Measurements from ENCODE around the gene ENTPD6.

The ENTPD6 gene

GRCh38 chr20:25191051-25191450 lies 4.5 kb upstream of the ENTPD6 start:
- no peaks in the 10 kb centered on the region for H3K36me3 ChIP-seq (ENCODE audit: control insufficient read depth, low read depth, low read length)
- H3K4me3 ChIP-seq (ENCODE audit: low read length), result no peak overlapping the region
- H3K9ac ChIP-seq (ENCODE audit: low read length), result no peak overlapping the region
- H3K9me3 ChIP-seq (ENCODE audit: control insufficient read depth, low read depth, low read length), result no peaks in the 10 kb centered on the region
- no peak overlapping the region for H3K27ac ChIP-seq (ENCODE audit: low read length)
- peaks cover under 1% of the 10 kb centered on the region for H3K27me3 ChIP-seq (ENCODE audit: control insufficient read depth, insufficient read depth, low read length)
- H3K4me1 ChIP-seq (ENCODE audit: control insufficient read depth, low read depth, low read length), result no peaks in the 10 kb centered on the region

- H3K27ac ChIP-seq (ENCODE audit: low read length), result no peak overlapping the region
- no peaks in the 10 kb centered on the region for H3K36me3 ChIP-seq (ENCODE audit: control insufficient read depth, low read depth, low read length)
- H3K4me1 ChIP-seq (ENCODE audit: control insufficient read depth, low read depth, low read length), result peaks cover 4% of the 10 kb centered on the region
- H3K4me3 ChIP-seq (ENCODE audit: low read length), result no peak overlapping the region
- H3K9ac ChIP-seq (ENCODE audit: low read length), result no peak overlapping the region
- H3K27me3 ChIP-seq (ENCODE audit: control insufficient read depth, insufficient read depth, low read length), result peaks cover 6% of the 10 kb centered on the region
- no peaks in the 10 kb centered on the region for H3K9me3 ChIP-seq (ENCODE audit: control insufficient read depth, low read depth, low read length)
These were observed 3.8 kb upstream of the ENTPD6 start for GRCh38 chr20:25191689-25192088.

- Histone ChIP-seq H3K27ac (ENCODE audit: low read length) (no peak overlapping the region), H3K4me1 (ENCODE audit: control insufficient read depth, low read depth, low read length) (peaks cover 11% of the 10 kb centered on the region), H3K36me3 (ENCODE audit: control insufficient read depth, low read depth, low read length) (no peaks in the 10 kb centered on the region), H3K9me3 (ENCODE audit: control insufficient read depth, low read depth, low read length) (no peaks in the 10 kb centered on the region), H3K27me3 (ENCODE audit: control insufficient read depth, insufficient read depth, low read length) (peaks cover 6% of the 10 kb centered on the region), H3K9ac (ENCODE audit: low read length) (no peak overlapping the region), H3K4me3 (ENCODE audit: low read length) (no peak overlapping the region)
These were observed 1.7 kb upstream of the ENTPD6 start for GRCh38 chr20:25193843-25194242.

GRCh38 chr20:25194333-25194972 lies 1.1 kb upstream of the ENTPD6 start:
- no peaks in the 10 kb centered on the region for H3K9me3 ChIP-seq (ENCODE audit: control insufficient read depth, low read depth, low read length)
- no peak overlapping the region for H3K4me3 ChIP-seq (ENCODE audit: low read length)
- H3K9ac ChIP-seq (ENCODE audit: low read length), result no peak overlapping the region
- H3K4me1 ChIP-seq (ENCODE audit: control insufficient read depth, low read depth, low read length), result peaks cover 17% of the 10 kb centered on the region
- peaks cover 6% of the 10 kb centered on the region for H3K27me3 ChIP-seq (ENCODE audit: control insufficient read depth, insufficient read depth, low read length)
- no peaks in the 10 kb centered on the region for H3K36me3 ChIP-seq (ENCODE audit: control insufficient read depth, low read depth, low read length)
- H3K27ac ChIP-seq (ENCODE audit: low read length), result no peak overlapping the region

- no peak overlapping the region for H3K27ac ChIP-seq (ENCODE audit: low read length)
- no peaks in the 10 kb centered on the region for H3K36me3 ChIP-seq (ENCODE audit: control insufficient read depth, low read depth, low read length)
- H3K9me3 ChIP-seq (ENCODE audit: control insufficient read depth, low read depth, low read length), result no peaks in the 10 kb centered on the region
- H3K4me1 ChIP-seq (ENCODE audit: control insufficient read depth, low read depth, low read length), result peaks cover 21% of the 10 kb centered on the region
- H3K9ac ChIP-seq (ENCODE audit: low read length), result peak overlapping the region; percentile 56
- H3K27me3 ChIP-seq (ENCODE audit: control insufficient read depth, insufficient read depth, low read length), result peaks cover 6% of the 10 kb centered on the region
- H3K4me3 ChIP-seq (ENCODE audit: low read length), result peak overlapping the region; percentile 81
These were observed 662 bp downstream of the ENTPD6 start for GRCh38 chr20:25195962-25196785.

- H3K27me3 ChIP-seq (ENCODE audit: control insufficient read depth, insufficient read depth, low read length), result peaks cover 6% of the 10 kb centered on the region
- H3K27ac ChIP-seq (ENCODE audit: low read length), result no peak overlapping the region
- no peaks in the 10 kb centered on the region for H3K9me3 ChIP-seq (ENCODE audit: control insufficient read depth, low read depth, low read length)
- no peaks in the 10 kb centered on the region for H3K36me3 ChIP-seq (ENCODE audit: control insufficient read depth, low read depth, low read length)
- H3K4me3 ChIP-seq (ENCODE audit: low read length), result peak overlapping the region; percentile 81
- peaks cover 21% of the 10 kb centered on the region for H3K4me1 ChIP-seq (ENCODE audit: control insufficient read depth, low read depth, low read length)
- H3K9ac ChIP-seq (ENCODE audit: low read length), result peak overlapping the region; percentile 56
These were observed 1.2 kb downstream of the ENTPD6 start for GRCh38 chr20:25196786-25197120.

GRCh38 chr20:25197183-25197869 lies 1.8 kb downstream of the ENTPD6 start:
- Histone ChIP-seq H3K4me3 (ENCODE audit: low read length) (peak overlapping the region; percentile 81), H3K36me3 (ENCODE audit: control insufficient read depth, low read depth, low read length) (no peaks in the 10 kb centered on the region), H3K27ac (ENCODE audit: low read length) (no peak overlapping the region), H3K27me3 (ENCODE audit: control insufficient read depth, insufficient read depth, low read length) (peaks cover 6% of the 10 kb centered on the region), H3K9me3 (ENCODE audit: control insufficient read depth, low read depth, low read length) (no peaks in the 10 kb centered on the region), H3K4me1 (ENCODE audit: control insufficient read depth, low read depth, low read length) (peaks cover 21% of the 10 kb centered on the region), H3K9ac (ENCODE audit: low read length) (no peak overlapping the region)

GRCh38 chr20:25197870-25198190 lies 2.3 kb downstream of the ENTPD6 start:
- Histone ChIP-seq H3K27me3 (ENCODE audit: control insufficient read depth, insufficient read depth, low read length) (peaks cover 6% of the 10 kb centered on the region), H3K4me3 (ENCODE audit: low read length) (no peak overlapping the region), H3K4me1 (ENCODE audit: control insufficient read depth, low read depth, low read length) (peaks cover 21% of the 10 kb centered on the region), H3K9me3 (ENCODE audit: control insufficient read depth, low read depth, low read length) (no peaks in the 10 kb centered on the region), H3K36me3 (ENCODE audit: control insufficient read depth, low read depth, low read length) (no peaks in the 10 kb centered on the region), H3K27ac (ENCODE audit: low read length) (no peak overlapping the region), H3K9ac (ENCODE audit: low read length) (no peak overlapping the region)

- Histone ChIP-seq H3K4me1 (ENCODE audit: control insufficient read depth, low read depth, low read length) (peaks cover 21% of the 10 kb centered on the region), H3K27ac (ENCODE audit: low read length) (no peak overlapping the region)
These were observed 3.3 kb downstream of the ENTPD6 start for GRCh38 chr20:25198663-25199383.

GRCh38 chr20:25199473-25200260 lies 4.2 kb downstream of the ENTPD6 start:
- H3K27me3 ChIP-seq (ENCODE audit: control insufficient read depth, insufficient read depth, low read length), result peaks cover 6% of the 10 kb centered on the region
- peaks cover 21% of the 10 kb centered on the region for H3K4me1 ChIP-seq (ENCODE audit: control insufficient read depth, low read depth, low read length)
- H3K9ac ChIP-seq (ENCODE audit: low read length), result no peak overlapping the region
- no peak overlapping the region for H3K27ac ChIP-seq (ENCODE audit: low read length)
- H3K4me3 ChIP-seq (ENCODE audit: low read length), result no peak overlapping the region
- no peaks in the 10 kb centered on the region for H3K36me3 ChIP-seq (ENCODE audit: control insufficient read depth, low read depth, low read length)
- no peaks in the 10 kb centered on the region for H3K9me3 ChIP-seq (ENCODE audit: control insufficient read depth, low read depth, low read length)

More at GRCh38 chr20:25198663-25199383, 3.3 kb downstream of the ENTPD6 start:
- no peak overlapping the region for H3K9ac ChIP-seq (ENCODE audit: low read length)
- H3K27me3 ChIP-seq (ENCODE audit: control insufficient read depth, insufficient read depth, low read length), result peaks cover 6% of the 10 kb centered on the region
- H3K4me3 ChIP-seq (ENCODE audit: low read length), result no peak overlapping the region
- H3K9me3 ChIP-seq (ENCODE audit: control insufficient read depth, low read depth, low read length), result no peaks in the 10 kb centered on the region
- H3K36me3 ChIP-seq (ENCODE audit: control insufficient read depth, low read depth, low read length), result no peaks in the 10 kb centered on the region

- Histone ChIP-seq H3K36me3 (ENCODE audit: control insufficient read depth, low read depth, low read length) (no peaks in the 10 kb centered on the region), H3K9me3 (ENCODE audit: control insufficient read depth, low read depth, low read length) (no peaks in the 10 kb centered on the region), H3K4me1 (ENCODE audit: control insufficient read depth, low read depth, low read length) (peaks cover 13% of the 10 kb centered on the region), H3K27me3 (ENCODE audit: control insufficient read depth, insufficient read depth, low read length) (no peaks in the 10 kb centered on the region), H3K9ac (ENCODE audit: low read length) (no peak overlapping the region), H3K27ac (ENCODE audit: low read length) (no peak overlapping the region), H3K4me3 (ENCODE audit: low read length) (no peak overlapping the region)
These were observed 7.6 kb downstream of the ENTPD6 start for GRCh38 chr20:25203089-25203488.

All from iPS-18a (cell line).